SU-DHL-6 (cell line): ENCODE results near the gene TIAM2.

Experiments
- CTCF ChIP-seq: fragments of 200-600 bp; sonication (generic); IDR thresholded peaks from one replicate; pipeline ENCODE4 v1.5.1; 2017; ENCODE audit warnings: antibody characterized with exemption, mild to moderate bottlenecking, low read length, moderate library complexity; ENCODE audit not compliant: insufficient read depth, poor library complexity, severe bottlenecking
- EZH2phosphoT487 ChIP-seq: fragments of 200-600 bp; sonication (generic), shearing (Covaris generic); conservative IDR thresholded peaks from 2 replicates; pipeline ENCODE4 v1.6.1; 2018; ENCODE audit warnings: mild to moderate bottlenecking, antibody characterized with exemption, low read length, moderate library complexity, mixed read lengths

GRCh38 chr6:155152211-155153076 is 157.3 kb downstream of the TIAM2 start:
- peak; percentile 38 for TF ChIP-seq CTCF
- TF ChIP-seq EZH2phosphoT487: no peak
